Measurements from ENCODE around the gene CKAP2L.

DNA sequence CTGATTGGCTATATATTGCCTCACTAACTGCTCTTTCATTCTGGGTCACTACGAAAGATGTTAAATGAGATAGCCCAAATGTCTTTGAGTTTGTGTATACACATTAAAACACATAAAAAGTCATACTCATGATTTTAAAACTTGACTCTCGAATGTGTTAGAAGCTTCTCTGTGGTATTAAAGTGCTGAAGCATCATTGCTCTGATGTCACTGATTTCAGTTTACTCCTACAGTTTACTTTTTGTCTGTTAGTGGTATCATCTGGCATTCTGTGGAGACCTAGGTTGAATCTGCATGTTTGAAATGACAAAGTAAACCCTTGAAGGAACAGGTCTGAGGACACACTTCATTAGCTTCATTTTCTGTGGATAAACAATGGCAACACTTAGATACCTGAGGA, 32.9 kb downstream of the CKAP2L start:
- TF ChIP-seq, protein P1, sequence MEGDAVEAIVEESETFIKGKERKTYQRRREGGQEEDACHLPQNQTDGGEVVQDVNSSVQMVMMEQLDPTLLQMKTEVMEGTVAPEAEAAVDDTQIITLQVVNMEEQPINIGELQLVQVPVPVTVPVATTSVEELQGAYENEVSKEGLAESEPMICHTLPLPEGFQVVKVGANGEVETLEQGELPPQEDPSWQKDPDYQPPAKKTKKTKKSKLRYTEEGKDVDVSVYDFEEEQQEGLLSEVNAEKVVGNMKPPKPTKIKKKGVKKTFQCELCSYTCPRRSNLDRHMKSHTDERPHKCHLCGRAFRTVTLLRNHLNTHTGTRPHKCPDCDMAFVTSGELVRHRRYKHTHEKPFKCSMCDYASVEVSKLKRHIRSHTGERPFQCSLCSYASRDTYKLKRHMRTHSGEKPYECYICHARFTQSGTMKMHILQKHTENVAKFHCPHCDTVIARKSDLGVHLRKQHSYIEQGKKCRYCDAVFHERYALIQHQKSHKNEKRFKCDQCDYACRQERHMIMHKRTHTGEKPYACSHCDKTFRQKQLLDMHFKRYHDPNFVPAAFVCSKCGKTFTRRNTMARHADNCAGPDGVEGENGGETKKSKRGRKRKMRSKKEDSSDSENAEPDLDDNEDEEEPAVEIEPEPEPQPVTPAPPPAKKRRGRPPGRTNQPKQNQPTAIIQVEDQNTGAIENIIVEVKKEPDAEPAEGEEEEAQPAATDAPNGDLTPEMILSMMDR (conservative IDR thresholded peaks at IDR 0.05; ENCODE audit: low read length): no peak
- no peak for TF ChIP-seq EZH2phosphoT487 (IDR thresholded peaks at IDR 0.05; ENCODE audit: borderline replicate concordance)

Measured in Loucy (cell line).